GM19463 (cell line): ENCODE data around the gene RCN1.
A peak's percentile ranks its signal among the peaks of the same experiment; 100 is the strongest.

Experiments
- ATAC-seq: cut with Tn5 transposase; IDR thresholded peaks from one replicate; pipeline ENCODE4 v1.9.1; 2021; ENCODE audit warnings: mild to moderate bottlenecking, moderate library complexity; ENCODE audit not compliant: unreplicated experiment

RCN1 gene

DNA sequence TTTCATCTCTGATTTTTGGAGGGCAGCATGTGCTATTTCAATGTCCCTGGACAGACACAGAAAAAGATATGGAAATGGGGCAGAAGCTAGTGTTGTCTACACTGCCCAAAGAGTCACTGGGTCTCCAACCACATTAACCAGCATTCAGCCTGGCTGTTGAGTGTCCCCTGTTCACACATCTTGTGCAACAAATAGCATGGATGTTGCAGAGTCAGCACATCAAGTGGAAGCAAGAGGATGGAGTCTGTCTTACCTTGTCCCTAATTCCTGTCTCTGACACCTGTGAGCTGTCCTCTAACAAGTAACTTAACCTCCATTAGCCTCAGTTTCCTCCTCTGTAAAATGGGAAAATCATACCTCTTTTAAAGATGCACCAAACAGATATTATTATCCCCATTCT, 60.2 kb downstream of the RCN1 start:
- ATAC-seq = no peak

DNA sequence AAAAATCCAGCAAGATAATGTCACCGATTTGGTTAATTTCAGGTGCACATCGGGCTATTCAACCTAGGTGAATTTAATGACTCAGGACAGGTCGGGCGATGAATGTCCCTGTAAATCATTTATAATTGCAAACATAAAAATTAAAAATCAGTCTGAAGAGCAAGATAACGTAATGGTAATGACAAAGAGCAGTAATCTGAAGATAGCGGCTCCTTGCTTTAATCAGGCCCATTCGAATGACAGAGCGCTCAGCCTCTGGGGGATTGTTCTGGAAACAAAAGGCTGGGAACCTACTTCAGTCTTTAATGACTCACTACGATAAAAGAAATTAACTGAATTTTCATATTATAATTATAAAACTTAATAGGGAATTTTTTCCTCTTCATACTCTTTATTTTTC, 61.3 kb downstream of the RCN1 start:
- no peak for ATAC-seq

- no peak for ATAC-seq
These were observed 61.9 kb downstream of the RCN1 start for GRCh38 chr11:32152821-32153220.

DNA sequence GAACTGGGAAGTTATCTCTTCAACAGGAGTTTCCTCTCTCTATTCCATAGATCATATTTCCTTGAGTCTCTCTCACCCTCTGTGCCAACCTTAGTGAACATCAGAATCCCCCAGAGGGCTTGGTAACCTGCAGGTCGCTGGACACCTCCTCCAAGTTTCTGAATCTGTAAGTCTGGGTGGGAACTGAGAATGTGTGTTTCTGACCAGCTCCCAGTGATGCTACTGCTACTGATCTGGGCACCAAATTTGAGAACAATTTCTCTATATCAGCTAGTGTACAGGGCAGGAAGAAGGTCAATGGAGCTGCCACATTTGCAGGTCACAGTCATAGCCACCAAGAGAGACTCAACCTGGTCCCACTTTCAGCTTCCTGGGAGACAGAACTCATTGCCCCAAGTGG, 62.9 kb downstream of the RCN1 start:
- ATAC-seq = peak; percentile 65

DNA sequence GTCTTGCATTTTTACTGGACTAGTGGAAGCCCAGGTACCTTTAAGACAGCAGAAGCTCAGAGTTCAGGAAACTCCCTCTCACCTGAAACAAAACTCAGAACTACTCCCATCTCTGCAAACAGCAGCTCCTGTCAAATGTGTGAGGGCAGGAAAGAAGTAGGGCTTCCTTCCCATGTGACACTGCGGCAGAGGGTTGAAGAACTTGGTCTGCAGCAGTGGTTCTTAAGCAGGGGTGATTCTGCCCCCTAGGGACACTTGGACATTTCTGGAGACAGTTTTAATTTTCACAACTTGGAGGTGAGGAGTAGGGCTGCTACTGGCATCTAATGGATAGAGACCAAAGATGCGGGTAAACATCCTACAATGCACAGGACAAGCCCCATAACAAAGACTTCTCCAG, 63.4 kb downstream of the RCN1 start:
- ATAC-seq = peak; percentile 43
